Choroid plexus epithelial cell (primary cell): ENCODE measurements around the gene DHRS7.

Experiments
- DNase-seq: peaks from one replicate; pipeline ENCODE4 v3.0.0-alpha.2; 2010; ENCODE audit warnings: low read depth
- H3K4me3 ChIP-seq: 2 replicates; pipeline ENCODE4 v1.5.1; 2011; ENCODE audit warnings: low read depth, mild to moderate bottlenecking, control low read depth, low read length, moderate library complexity
- TF ChIP-seq, protein P1 (sequence below): conservative IDR thresholded peaks from 2 replicates; pipeline ENCODE4 v1.5.1; 2011; ENCODE audit warnings: low read depth, mild to moderate bottlenecking, control low read depth, inconsistent platforms, low read length, moderate library complexity

DHRS7 gene

DNA sequence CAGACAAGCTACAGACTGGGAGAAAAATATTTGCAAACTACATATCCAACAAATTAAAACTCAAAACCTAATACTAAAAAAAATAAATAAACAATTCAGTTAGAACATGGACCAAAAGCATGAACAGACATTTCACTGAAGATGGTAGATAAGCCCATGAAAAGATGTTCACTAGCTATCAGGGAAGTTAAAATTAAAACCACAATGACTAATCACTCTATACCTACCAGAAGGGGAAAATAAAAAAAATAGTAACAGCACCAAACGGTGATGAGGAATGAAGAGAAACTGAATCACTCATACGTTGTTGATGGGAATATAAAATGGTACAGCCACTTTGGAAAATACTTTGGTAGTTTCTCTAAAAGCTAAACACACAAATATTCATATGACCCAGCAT is 31.1 kb upstream of the DHRS7 start:
- TF ChIP-seq, protein P1, sequence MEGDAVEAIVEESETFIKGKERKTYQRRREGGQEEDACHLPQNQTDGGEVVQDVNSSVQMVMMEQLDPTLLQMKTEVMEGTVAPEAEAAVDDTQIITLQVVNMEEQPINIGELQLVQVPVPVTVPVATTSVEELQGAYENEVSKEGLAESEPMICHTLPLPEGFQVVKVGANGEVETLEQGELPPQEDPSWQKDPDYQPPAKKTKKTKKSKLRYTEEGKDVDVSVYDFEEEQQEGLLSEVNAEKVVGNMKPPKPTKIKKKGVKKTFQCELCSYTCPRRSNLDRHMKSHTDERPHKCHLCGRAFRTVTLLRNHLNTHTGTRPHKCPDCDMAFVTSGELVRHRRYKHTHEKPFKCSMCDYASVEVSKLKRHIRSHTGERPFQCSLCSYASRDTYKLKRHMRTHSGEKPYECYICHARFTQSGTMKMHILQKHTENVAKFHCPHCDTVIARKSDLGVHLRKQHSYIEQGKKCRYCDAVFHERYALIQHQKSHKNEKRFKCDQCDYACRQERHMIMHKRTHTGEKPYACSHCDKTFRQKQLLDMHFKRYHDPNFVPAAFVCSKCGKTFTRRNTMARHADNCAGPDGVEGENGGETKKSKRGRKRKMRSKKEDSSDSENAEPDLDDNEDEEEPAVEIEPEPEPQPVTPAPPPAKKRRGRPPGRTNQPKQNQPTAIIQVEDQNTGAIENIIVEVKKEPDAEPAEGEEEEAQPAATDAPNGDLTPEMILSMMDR = no peak
- no peak overlapping the region for H3K4me3 ChIP-seq
- DNase-seq = no peak

DNA sequence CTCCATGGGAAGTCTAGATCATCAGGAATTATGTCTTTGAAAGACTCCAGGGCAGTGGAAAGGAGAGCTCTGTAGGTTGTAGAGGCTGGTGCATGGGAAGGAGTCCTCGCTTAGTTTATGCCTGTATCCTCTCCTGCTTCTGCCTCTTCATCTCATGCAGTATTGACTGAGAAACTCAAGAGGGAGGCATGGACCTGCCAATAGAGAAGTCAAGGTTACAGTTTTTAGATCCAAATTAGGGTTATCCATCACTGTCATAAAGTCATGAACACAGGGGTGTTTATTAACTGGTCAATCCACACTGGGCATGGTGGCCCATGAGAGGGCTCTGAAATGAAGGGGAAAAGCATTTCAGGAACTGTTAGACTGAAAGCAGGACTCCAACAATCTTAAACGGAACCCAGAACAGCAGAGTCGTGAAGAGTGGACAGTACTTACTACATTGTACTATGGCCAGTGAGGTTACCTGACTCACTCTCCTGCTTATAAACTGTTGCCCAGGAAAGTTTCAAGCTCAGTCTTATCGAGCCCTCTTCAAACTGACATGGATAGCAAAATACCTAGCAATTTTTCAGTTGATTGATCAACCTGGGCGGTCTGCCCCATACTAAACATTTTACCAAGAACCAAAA is 30.1 kb upstream of the DHRS7 start:
- no peak for DNase-seq
- TF ChIP-seq, protein P1 = peak; percentile 18
- no peak overlapping the region for H3K4me3 ChIP-seq

DNA sequence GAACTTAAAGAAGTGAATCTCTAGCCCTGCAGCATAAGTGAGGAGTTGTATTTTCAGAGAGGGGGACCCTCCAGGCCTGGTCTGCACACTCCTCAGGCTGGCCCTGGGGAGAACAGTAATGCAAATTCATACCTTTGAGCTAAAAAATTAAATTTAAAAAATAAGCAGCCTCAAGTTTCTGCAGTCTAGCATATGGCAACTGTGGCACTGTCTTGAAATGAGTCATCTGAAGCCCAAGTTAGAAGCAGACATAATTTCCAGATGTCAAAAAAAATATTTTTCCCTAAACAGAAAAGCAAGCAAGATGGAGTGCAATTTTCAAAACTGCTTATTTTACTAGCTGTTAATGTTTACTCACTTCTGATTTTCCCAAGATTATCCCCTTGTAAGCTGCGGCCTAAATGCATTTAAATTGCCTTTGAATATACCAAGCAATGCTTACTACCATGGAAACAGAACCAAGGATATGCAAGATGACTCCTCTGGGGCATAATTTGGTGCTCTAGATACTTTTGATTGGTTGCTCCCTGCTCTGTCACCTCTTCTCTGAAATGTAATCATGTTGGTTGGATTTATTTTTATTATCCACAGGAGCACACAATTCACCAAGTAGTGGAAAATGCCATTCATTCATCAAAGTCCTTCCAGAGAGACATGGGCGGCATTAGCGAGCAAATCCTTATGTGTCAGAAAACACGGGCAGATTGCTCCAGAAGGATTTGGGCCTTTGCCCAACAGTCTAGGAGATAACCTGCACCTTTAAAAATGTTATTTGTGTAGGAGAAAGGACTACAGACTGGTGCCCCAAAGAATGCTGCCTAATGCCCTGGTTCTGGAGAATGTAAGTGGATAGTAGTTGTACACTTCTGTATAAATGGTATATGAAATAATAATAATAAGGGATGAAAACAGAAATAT is 25.0 kb upstream of the DHRS7 start:
- DNase-seq = no peak
- no peak overlapping the region for H3K4me3 ChIP-seq
- TF ChIP-seq, protein P1 = no peak

DNA sequence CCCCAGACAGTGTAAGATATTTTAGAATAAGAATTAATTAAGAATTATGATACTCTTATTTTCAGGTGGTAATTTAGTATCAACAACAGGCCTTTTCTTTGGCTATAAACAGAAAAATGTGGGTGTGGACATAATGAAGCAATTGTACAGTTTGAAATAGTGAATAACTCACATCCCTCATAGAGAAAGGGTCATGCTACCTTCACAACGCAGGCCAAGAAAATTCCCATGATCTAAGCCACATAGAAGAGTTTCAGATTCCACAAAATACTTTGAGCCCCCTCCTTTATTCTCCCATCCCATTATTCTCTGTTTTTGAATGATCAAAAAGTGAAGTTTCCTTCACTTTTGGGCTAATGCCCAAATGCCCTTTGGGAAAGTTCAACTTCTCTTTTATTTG is 23.5 kb upstream of the DHRS7 start:
- H3K4me3 ChIP-seq = no peak overlapping the region
- TF ChIP-seq, protein P1 = no peak
- DNase-seq = no peak

GRCh38 chr14:60188115-60188514 is 22.9 kb upstream of the DHRS7 start:
- peak; percentile 42 for DNase-seq
- TF ChIP-seq, protein P1 = peak; percentile 43
- no peak overlapping the region for H3K4me3 ChIP-seq

DNA sequence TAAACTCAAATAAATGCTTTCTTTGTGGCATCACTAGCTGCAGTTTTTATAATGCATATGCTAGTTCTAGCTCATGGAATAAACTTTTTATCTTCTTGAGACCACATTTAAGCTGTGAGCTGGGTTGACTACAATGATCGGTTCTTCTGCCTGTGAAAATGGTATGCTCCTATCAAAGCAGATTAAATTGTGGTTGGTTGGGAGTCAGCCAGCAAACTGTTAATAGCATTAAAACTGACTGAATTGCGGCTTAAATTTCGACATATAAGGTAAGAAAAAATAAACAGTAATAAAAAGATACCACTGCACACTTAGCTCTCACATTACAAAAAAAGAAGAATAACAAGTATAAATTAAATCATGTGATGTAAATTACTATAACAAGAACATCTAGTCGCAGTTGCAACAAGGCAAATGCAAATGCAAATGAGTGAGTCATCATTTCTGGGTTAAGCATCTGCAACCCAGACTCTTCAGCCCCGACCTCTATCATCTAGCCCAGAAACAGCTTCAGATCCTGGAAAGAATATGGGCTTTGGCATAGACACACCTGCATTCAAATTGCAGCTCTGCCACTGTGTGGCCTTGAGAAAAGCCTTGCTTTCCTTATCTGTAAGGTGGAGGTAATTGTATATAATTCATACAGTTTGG is 19.8 kb upstream of the DHRS7 start:
- TF ChIP-seq, protein P1 = no peak
- H3K4me3 ChIP-seq = no peak overlapping the region
- DNase-seq = no peak
